ENCODE data around the gene MYO18A.
A peak's percentile ranks its signal among the peaks of the same experiment; 100 is the strongest.

MYO18A gene

DNA sequence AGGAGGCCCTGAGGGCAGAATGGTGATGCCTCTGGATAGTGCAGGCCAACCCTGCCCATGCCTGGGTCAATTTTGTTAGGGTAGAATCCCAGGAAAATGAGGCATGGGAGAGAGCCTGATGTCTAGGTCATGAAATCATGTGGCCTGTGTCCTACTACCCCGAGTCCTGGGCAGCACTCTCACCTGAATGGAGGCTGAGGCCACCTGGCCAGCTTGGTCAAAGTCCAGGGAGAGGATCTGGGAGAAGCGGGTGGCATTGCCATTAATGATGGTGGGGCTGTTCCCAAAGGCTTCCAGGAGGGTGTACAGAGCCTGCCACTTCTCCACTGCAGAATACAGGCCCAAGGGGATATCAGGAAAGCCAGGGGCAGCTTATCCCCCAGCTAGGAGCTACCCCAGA lies 59.8 kb downstream of the MYO18A start:
- no peak for DNase-seq

- no peak for DNase-seq
Observed at GRCh38 chr17:29119265-29119664, 60.9 kb downstream of the MYO18A start.

DNA sequence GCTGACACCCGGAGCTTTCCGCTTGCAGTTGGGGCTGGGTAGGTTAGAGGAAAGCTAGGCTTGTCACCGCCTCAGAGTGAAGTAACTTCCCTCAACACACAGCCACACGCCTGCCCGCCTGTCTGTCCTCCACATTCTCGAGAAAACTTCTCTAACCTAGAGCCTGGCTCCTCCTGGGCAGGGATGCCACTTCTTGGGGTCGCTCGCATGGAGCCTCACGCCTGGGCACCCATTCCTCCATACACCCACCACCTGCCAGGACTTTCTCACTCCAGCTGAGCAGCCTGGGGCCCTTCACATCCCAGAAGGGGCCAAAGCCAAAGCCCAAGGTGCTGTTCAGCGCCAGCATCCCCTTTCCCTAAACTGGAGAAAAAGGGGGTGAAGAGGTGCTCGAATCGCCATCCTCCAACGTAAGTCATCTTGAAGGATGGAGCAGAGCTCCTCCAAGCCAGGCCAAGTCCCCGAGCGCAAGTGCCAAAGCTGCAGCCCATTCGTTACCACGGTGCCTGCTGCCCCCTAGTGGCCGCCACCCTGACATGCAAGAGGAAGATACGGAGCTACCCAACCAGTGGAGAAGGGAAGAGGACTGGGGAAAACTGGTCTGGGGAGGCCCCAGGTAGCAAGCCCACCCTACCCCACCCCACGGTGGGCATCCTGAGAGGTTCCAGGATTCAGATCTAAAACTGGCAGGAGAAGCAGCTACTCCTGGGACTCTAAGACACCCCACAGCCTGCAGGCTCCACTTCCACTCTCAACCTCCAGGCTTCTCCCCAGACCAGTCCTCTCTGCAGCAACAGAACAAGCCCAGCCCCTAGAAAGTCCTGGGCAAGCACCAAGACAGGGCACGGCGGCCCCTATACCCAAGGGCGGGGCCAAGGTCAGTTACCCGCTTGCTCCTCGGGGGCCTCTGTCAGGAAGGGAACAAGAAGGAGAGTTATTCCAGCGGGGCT lies 63.1 kb downstream of the MYO18A start:
- DNase-seq: no peak

DNA sequence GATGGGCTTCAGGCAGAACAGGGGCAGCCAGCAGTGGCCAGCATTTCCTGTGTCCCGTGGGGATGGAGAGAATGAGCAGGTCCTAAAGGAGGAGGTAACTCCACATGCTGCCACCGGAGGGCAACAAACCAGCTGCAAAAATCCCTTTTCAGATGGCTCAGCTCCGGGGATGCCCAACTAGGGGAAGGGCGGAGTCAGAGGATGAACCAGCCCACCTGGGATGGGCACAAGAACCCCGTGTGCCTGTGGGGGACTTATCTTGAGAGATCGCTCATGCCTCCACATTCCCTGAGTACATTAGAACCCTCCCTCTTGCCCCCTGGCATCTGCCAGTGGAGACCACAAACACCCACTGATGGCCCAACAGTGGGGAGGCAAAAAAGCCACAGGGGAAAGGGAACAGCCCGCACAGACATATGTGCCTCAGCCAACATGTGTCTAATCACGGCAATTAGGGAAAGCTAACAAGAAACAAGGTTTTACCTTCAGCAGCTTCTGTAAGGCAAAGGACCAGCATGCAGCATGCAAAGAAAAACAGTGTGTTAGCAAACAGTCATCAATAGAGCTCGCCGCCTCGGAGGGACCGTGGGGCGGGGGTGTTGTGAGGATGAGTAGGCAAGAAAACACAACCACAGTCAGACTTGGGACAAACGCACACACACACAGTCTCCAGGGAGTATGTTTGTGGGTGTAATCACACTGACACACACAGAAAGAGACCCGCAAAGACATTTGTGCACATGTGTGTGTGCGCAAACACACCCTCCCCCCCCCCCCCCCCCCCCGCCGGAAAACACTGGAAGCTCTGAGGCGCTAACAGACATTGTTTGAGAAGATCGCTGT lies 64.0 kb downstream of the MYO18A start:
- DNase-seq: no peak

GRCh38 chr17:29115435-29115834 lies 64.8 kb downstream of the MYO18A start:
- DNase-seq: no peak

DNA sequence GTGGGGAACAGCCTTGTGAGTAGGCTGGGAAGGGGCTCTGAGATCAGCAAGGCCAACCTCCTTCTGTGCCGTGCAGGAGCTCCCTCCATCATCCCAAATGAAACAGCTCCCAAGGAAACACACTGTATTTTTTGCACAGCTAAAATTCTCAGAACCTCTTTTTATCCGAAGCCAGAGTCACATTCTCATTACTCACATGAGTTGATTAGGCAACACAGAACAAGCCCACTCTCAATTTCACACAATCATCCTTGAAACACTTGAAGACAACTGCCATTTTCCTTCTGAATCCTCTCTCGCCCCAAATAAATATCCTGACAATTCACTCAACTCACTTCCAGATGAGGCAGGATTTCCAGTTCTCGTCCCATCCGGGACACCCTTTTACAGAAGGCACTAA lies 66.1 kb downstream of the MYO18A start:
- DNase-seq: no peak

- DNase-seq: no peak
Observed at GRCh38 chr17:29113334-29113733, 66.9 kb downstream of the MYO18A start.

DNA sequence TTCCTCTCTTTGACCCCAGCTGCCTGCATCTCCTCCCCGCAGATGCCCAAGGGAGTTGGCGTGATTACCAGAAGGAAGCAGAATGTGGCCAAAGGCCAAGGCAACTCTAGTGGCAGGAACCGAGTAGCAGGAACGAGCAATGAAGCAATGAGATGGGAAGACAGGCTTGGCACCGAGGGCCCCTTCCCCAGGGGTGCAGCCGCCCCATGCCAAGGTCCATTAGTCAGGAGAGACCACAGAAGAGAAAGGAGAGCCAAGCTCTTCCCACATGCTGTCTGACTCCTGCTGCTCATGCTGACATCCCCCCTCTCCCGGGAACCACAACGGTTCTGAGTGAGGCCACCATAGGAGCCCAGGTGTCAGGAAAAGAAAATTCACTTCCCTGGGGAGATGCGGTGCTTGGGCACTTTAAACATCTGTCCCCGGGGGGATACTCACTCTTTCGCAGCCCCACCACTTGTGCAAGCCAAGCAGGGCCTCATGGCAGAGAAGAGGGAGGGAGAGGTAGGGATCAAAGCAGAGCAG lies 67.4 kb downstream of the MYO18A start:
- DNase-seq: no peak

- DNase-seq: no peak
Observed at GRCh38 chr17:29111816-29112499, 68.2 kb downstream of the MYO18A start.

- DNase-seq: no peak
Observed at GRCh38 chr17:29110372-29110757, 69.8 kb downstream of the MYO18A start.

GRCh38 chr17:29109477-29110371 lies 70.5 kb downstream of the MYO18A start:
- DNase-seq: no peak

DNA sequence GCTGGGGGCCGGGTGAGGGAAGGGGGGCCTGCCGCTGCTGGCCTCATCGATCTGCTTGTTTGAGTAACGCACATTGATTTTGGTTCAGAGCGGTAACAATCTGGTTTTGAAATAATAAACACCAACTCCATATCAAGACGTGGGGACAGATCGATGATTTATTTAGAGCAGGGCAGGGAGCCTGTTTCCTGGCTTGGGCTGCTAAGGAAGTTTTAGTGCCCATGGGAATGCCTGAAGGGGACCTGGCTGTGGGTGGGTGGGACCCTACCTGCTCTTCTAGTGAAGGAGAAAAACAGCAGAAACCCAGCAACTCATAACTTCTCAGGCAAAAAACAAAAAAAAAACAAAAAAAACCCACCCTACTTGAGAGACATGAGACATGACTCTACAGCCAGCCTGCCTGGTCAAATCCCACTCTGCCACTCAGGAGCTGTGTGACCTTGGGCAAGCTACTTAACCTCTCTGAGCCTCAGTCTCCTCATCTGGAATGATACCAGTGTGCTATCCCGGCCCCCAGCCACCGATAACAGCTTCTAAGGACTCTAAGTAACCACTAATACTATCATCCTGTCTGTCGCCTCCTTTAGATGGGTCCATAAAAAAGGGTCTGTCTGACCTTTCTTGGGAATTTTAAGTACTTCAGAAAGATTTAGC lies 71.2 kb downstream of the MYO18A start:
- DNase-seq: no peak

DNA sequence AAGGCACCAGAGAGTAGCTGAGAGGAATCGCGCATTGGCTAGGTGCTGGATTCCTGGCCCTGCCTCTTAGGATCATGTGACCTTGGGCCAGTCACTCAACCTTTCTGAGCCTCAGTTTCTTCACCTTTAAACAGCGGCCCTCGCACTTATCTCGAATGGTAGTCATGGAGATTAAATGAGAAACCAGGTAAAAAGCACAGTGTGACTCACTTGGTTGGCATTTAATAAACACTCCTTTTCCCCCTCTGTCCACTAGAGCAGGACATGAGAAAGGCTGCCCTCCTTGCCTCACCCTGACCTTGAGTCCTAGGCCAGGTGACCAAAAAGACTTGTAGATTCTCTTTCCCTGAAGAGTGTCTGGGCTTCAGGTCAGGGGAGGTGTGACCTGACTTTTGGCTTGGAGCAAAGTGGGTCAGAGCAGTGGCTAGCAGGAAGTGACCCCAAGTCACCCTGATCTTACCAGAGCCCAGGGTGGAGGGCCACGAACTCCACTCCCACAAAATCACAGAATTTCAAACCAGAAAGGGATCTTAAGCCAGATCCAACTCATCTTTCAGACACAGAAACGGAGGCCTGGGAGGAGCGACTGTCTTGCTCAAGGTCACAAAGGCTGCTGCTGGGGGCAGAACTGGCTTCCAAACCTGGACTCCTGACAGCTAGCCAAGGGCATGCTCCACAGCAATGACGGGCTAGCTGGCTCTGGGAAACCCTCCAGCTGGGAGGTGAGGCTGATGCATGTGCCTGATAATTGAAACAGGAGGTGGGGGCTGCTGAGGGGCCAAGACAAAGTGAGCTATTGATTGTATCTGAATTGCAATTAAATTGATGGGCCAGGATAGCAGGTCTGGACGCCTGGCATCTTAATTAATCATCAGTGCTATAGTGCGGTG lies 72.0 kb downstream of the MYO18A start:
- DNase-seq: no peak

DNA sequence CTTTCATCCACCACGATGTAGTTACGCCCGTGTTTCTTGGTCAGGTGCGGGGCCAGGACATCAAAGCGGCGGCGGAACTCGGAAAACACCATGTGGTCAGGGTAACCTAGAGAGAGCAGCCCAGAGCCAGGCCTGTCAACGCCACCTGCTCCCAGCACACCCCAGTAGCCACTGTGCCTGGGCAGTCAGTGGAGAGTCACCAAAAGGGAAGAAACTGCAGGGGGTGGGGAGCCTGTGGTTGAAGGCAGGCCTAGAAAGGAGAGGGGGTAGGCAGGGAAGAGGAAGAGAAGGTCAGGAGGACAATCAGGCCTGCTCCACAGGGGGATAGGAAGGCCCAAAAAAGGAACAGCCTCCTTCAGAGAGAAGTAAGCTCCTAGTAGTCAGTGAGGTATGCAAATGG lies 73.1 kb downstream of the MYO18A start:
- DNase-seq: no peak

DNA sequence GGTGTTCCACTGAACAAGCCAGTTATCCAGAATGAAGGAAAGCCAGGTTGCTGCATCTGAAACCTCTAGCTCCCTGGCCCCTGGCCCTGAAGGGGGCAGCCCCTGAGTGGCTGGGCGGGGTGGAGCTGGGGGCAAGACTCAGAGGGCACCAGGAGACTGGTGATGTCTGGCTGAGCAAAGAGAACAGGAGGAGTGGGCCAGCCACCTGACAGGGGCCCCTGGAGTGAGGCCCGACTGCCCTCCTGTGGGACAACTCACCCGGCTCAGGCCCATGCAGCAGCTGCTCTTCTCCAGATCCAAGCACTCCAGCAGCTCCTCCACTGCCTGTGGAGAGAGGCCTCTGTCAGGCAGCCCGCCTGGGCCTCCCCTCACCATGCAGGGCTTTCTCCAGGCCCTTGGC lies 76.9 kb downstream of the MYO18A start:
- DNase-seq: no peak

GRCh38 chr17:29102741-29103181 lies 77.4 kb downstream of the MYO18A start:
- DNase-seq: no peak

- DNase-seq: no peak
Observed at GRCh38 chr17:29102046-29102445, 78.2 kb downstream of the MYO18A start.

DNA sequence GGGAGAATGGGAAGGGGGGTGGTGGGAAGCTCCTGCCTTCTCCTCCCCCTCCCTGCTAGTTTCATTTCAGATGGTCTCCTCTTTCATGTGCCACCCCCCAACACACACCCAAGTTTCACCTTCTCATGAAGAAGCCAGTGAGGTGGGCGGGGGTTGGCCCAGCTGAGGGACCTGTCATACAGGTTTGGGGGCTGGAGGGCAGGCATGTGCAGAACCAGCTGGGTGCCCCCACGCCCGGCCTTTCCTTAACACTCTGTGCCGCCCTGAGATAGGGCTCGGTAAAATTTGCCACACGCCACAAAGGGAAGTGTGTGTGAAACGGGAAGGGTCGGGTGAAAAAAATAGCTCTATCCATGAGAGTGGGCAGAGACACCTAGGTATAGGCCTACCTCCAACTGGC lies 79.9 kb downstream of the MYO18A start:
- DNase-seq: no peak

DNA sequence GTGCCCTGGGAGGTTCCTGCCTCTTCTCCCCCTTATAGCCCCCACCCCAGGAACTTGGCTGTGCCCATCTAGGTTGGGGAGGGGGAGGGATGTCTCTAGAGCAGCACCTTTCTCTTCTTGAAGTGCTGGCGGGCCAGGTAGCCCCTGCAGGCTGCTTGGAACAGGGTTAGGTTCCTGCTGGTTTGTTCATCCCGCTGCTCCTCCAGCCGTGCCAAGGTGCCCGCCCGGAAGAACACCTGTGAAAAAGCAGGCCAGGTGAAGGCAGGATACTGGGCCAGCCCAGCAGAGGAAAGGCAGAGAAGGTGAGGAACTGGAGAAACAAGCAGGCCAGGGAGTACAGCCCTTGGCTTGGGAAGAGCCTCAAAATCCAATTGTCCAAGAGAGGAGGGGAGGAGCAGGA lies 80.7 kb downstream of the MYO18A start:
- no peak for DNase-seq

DNA sequence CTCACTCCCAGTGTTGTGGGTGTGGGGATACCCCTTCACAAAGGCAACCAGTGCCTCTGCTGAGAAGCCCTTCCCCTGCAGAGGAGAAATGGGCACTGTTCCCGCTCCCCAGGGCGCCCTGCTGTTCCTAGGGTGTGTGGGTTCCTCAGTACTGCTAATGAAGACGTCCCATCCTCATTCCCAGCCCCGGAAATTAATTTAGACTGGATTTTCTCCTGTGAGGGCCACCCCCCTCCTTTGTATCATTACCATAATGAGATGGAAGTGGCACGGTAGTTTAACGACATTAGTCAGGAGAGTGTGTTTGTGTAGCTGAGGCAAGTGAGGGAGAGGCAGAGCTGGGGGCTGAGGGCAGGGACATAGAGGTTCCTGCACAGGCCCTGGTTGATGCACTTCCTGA lies 84.1 kb downstream of the MYO18A start:
- peak; percentile 68 for DNase-seq
